B cell (primary cell): ENCODE measurements around the gene CCDC134. TPM values are rescaled to one million over a fixed set of nuclear protein-coding genes. Genes with fewer than 3 reads are reported as not detected.
A peak's percentile ranks its signal among the peaks of the same experiment; 100 is the strongest.

Experiments
- ATAC-seq: fragments of 200-7000 bp; cut with Tn5 transposase; one replicate; pipeline ENCODE4 v1.10.0; 2021; ENCODE audit warnings: low read depth, mild to moderate bottlenecking, moderate number of reproducible peaks, moderate library complexity
- CTCF ChIA-PET: fragments of 350-600 bp; sonication (Branson Sonifier 250); formaldehyde crosslinking; loops from one replicate; lab custom pipeline; 2021; ENCODE audit warnings: antibody characterized with exemption, inconsistent platforms; lab: Charles Lee
- POLR2A ChIA-PET: fragments of 350-600 bp; sonication (Branson Sonifier 250); formaldehyde crosslinking; loops from one replicate; lab custom pipeline; 2021; ENCODE audit warnings: antibody characterized with exemption; lab: Charles Lee
- DNase-seq: peaks from one replicate; pipeline ENCODE4 v3.0.0; 2013
- H2AFZ ChIP-seq: 2 replicates; pipeline ENCODE4 v1.6.1; 2012; ENCODE audit warnings: mild to moderate bottlenecking, low read depth, low read length; ENCODE audit not compliant: insufficient read depth, poor library complexity, severe bottlenecking
- H3K27ac ChIP-seq, 2 donors: 1 replicate in 1 of 2; 2 replicates in 1 of 2; pipeline ENCODE4 v1.5.1; 2012 to 2013; ENCODE audit warnings: low read length in 2 of 2, mild to moderate bottlenecking in 2 of 2, moderate library complexity in 1 of 2
- H3K27me3 ChIP-seq, 4 experiments: fragments of 200-600 bp in 1 of 4; sonication (generic) in 1 of 4; replicated peaks in 1 of 4; 1 replicate in 2 of 4; 2 replicates in 2 of 4; pipeline versions ENCODE4 v1.6.1 to v1.7.0; 2013 to 2016; ENCODE audit warnings: low read length in 3 of 4, mild to moderate bottlenecking in 2 of 4, mixed read lengths in 1 of 4, moderate library complexity in 1 of 4; ENCODE audit not compliant: insufficient read depth in 4 of 4, control insufficient read depth in 3 of 4; ENCODE audit errors: control extremely low read depth in 1 of 4
- H3K36me3 ChIP-seq, 2 experiments: replicated peaks in 1 of 2; 1 replicate in 1 of 2; 2 replicates in 1 of 2; pipeline versions ENCODE4 v1.6.1 to v1.7.1; 2013; ENCODE audit warnings: low read length in 1 of 2; ENCODE audit not compliant: insufficient read depth in 2 of 2, control insufficient read depth in 1 of 2; ENCODE audit errors: control extremely low read depth in 1 of 2, extremely low read depth in 1 of 2
- H3K4me1 ChIP-seq, 2 donors: fragments of 200-600 bp in 1 of 2; sonication (generic) in 1 of 2; 1 replicate in 1 of 2; 2 replicates in 1 of 2; pipeline versions ENCODE4 v1.5.1 to v1.6.1; 2013 to 2017; ENCODE audit warnings: low read length in 2 of 2; ENCODE audit not compliant: control insufficient read depth in 2 of 2, insufficient read depth in 2 of 2
- H3K4me2 ChIP-seq: replicated peaks from 2 replicates; pipeline ENCODE3; 2012; ENCODE audit warnings: mild to moderate bottlenecking, low read depth, low read length; ENCODE audit not compliant: poor library complexity, severe bottlenecking
- H3K4me3 ChIP-seq, 5 experiments: fragments of 200-600 bp in 1 of 5; sonication (generic) in 1 of 5; 1 replicate in 3 of 5; 2 replicates in 2 of 5; pipeline versions ENCODE4 v1.5.1 to v1.7.0; 2011 to 2016; ENCODE audit warnings: low read length in 4 of 5, mild to moderate bottlenecking in 4 of 5, low read depth in 2 of 5, control low read depth in 1 of 5, moderate library complexity in 1 of 5; ENCODE audit not compliant: insufficient read depth in 1 of 5; ENCODE audit errors: control extremely low read depth in 1 of 5, extremely low read depth in 1 of 5
- H3K79me2 ChIP-seq: fragments of 200-600 bp; sonication (generic); one replicate; pipeline ENCODE4 v1.6.0; 2016; ENCODE audit warnings: low read length; ENCODE audit not compliant: control insufficient read depth, insufficient read depth
- H3K9ac ChIP-seq: fragments of 200-600 bp; sonication (generic); 2 replicates; pipeline ENCODE4 v1.6.1; 2017; ENCODE audit warnings: mild to moderate bottlenecking, low read length, moderate library complexity
- H3K9me3 ChIP-seq, 3 donors: one replicate each; pipeline versions ENCODE4 v1.6.1 to v1.7.1; 2013; ENCODE audit warnings: low read length in 2 of 3; ENCODE audit not compliant: control insufficient read depth in 2 of 3, insufficient read depth in 1 of 3; ENCODE audit errors: control extremely low read depth in 1 of 3
- H4K20me1 ChIP-seq: 2 replicates; pipeline ENCODE4 v1.6.0; 2012; ENCODE audit warnings: mild to moderate bottlenecking, low read length; ENCODE audit not compliant: insufficient read depth, control insufficient read depth, poor library complexity, severe bottlenecking
- H3K27ac Mint-ChIP-seq: one replicate; pipeline ENCODE4 v1.8.0; 2021; ENCODE audit warnings: mixed read lengths
- H3K27me3 Mint-ChIP-seq: one replicate; pipeline ENCODE4 v1.8.0; 2021; ENCODE audit warnings: mixed read lengths
- H3K4me1 Mint-ChIP-seq: one replicate; pipeline ENCODE4 v1.8.0; 2021; ENCODE audit warnings: mixed read lengths
- H3K4me3 Mint-ChIP-seq: one replicate; pipeline ENCODE4 v1.8.0; 2021; ENCODE audit warnings: mixed read lengths
- H3K9me3 Mint-ChIP-seq: one replicate; pipeline ENCODE4 v1.8.0; 2022; ENCODE audit warnings: mixed read lengths; ENCODE audit not compliant: insufficient read depth
- EZH2 ChIP-seq: IDR thresholded peaks from 2 replicates; pipeline ENCODE4 v1.6.1; 2012; ENCODE audit warnings: borderline replicate concordance, low read depth, mild to moderate bottlenecking, moderate library complexity, low read length; ENCODE audit not compliant: insufficient read depth, poor library complexity, severe bottlenecking
- WGBS: methylation state at CpG from one replicate; pipeline ENCODE4 v1.1.5; 2013; ENCODE audit warnings: missing lambda C conversion rate; ENCODE audit not compliant: insufficient coverage; 5-methylcytosine and 5-hydroxymethylcytosine counted together
- intact Hi-C: fragments of 100-400 bp; cut with micrococcal nuclease; formaldehyde crosslinking; loops from one replicate; pipeline ENCODE4 v1.10.0; 2022
- polyA plus RNA-seq: library from polyadenylated mRNA; depleted of rRNA; stranded (reverse); fragments of >200 nt; gene quantifications from 2 replicates; pipeline ENCODE4 v1.2.3, GENCODE V29; 2012
- total RNA-seq, 2 donors: library from RNA; stranded (reverse); fragments of 120-200 nt in 1 of 2; gene quantifications; 1 replicate in 1 of 2; 2 replicates in 1 of 2; pipeline versions ENCODE4 v1.2.3 to v1.2.4, GENCODE V29; 2013 to 2022
- TF ChIP-seq, protein P1 (sequence below): fragments of 200-600 bp; IDR thresholded peaks from one replicate; pipeline ENCODE4 v1.8.0; 2022; ENCODE audit warnings: antibody characterized with exemption, mild to moderate bottlenecking

CCDC134 gene
- total and polyA plus RNA-seq, 2 donors (not counting 1 experiment from before 2014, with no cell fraction given): 4.4 to 18.1 TPM

DNA sequence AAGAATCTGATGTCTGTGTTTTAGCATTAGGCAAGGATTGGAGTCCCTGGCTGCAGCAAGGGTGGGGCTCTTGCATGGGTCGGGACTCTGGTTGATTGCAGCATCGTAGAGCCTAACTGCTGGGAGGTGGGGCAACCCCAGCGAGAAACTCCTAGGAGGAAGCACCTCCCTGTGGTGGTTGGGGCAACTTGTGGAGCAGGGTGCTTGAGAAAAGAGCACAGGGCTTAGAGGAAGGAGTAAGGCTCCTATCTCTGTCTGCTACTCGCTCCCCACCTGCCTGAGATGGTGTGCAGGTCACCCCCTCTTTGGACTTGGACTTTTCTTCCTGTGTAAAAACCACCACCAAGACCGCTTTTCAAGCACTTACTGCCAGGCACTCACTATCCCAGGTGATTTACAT is 48.0 kb downstream of the CCDC134 start:
- Histone ChIP-seq H3K27ac (peak overlapping the region in 1 of 2 donors; percentile 62), H3K4me2 (peak overlapping the region; percentile 53), H4K20me1 (peaks cover 61% of the 10 kb centered on the region), H3K27me3 (no peaks in the 10 kb centered on the region), H3K4me3 (no peak overlapping the region), H3K79me2 (peaks cover 98% of the 10 kb centered on the region), H3K9me3 (no peaks in the 10 kb centered on the region), H3K36me3 (peaks cover 0 to 12% of the 10 kb centered on the region in 2 experiments), H3K9ac (no peak overlapping the region), H3K4me1 (peaks cover 45 to 49% of the 10 kb centered on the region in 2 donors), H2AFZ (no peak overlapping the region)
- ATAC-seq: no peak
- ChIA-PET CTCF (interaction anchor here (1.4 kb wide), 1 partner anchor 8 kb away, joined by 10 read pairs; no protein-coding TSS in a partner anchor), POLR2A (interaction anchor here (0.7 kb wide), 1 partner anchor 13 kb away, joined by 3 read pairs; no protein-coding TSS in a partner anchor)
- DNase-seq: no peak
- Mint-ChIP-seq H3K4me3 (peak overlapping the region; percentile 35), H3K4me1 (peaks cover 66% of the 10 kb centered on the region), H3K9me3 (no peaks in the 10 kb centered on the region), H3K27me3 (no peaks in the 10 kb centered on the region), H3K27ac (peak overlapping the region; percentile 32)
- WGBS: 47% methylated on average over 2 of the region's 5 CpGs
- no peak for TF ChIP-seq EZH2
- TF ChIP-seq, protein P1, sequence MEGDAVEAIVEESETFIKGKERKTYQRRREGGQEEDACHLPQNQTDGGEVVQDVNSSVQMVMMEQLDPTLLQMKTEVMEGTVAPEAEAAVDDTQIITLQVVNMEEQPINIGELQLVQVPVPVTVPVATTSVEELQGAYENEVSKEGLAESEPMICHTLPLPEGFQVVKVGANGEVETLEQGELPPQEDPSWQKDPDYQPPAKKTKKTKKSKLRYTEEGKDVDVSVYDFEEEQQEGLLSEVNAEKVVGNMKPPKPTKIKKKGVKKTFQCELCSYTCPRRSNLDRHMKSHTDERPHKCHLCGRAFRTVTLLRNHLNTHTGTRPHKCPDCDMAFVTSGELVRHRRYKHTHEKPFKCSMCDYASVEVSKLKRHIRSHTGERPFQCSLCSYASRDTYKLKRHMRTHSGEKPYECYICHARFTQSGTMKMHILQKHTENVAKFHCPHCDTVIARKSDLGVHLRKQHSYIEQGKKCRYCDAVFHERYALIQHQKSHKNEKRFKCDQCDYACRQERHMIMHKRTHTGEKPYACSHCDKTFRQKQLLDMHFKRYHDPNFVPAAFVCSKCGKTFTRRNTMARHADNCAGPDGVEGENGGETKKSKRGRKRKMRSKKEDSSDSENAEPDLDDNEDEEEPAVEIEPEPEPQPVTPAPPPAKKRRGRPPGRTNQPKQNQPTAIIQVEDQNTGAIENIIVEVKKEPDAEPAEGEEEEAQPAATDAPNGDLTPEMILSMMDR: no peak
- intact Hi-C loops: no loop called here

GRCh38 chr22:41856469-41856868 is 56.0 kb downstream of the CCDC134 start:
- no peaks in the 10 kb centered on the region for H3K9me3 ChIP-seq
- Mint-ChIP-seq H3K4me3 (no peak overlapping the region), H3K4me1 (peaks cover 65% of the 10 kb centered on the region), H3K27ac (peak overlapping the region; percentile 78), H3K9me3 (no peaks in the 10 kb centered on the region), H3K27me3 (no peaks in the 10 kb centered on the region)
- CTCF ChIA-PET: interaction anchor here (0.9 to 3.8 kb wide), 12 partner anchors 9 to 158 kb away, joined by 3 to 21 read pairs (median 9); partner anchors contain the start of gene MEI1
- intact Hi-C loops: loop anchor here (2.0 kb wide), 1 partner anchor 14 kb away; no protein-coding TSS in a partner anchor
- H3K79me2 ChIP-seq: peaks cover 98% of the 10 kb centered on the region
- no peak overlapping the region for H3K4me2 ChIP-seq
- peak overlapping the region; percentile 6 to 63 for H3K27ac ChIP-seq
- no peak overlapping the region for H2AFZ ChIP-seq
- peaks cover 44 to 53% of the 10 kb centered on the region in 2 donors for H3K4me1 ChIP-seq
- ATAC-seq (no peak), DNase-seq (no peak)
- H4K20me1 ChIP-seq: peaks cover 17% of the 10 kb centered on the region
- TF ChIP-seq, protein P1: no peak
- TF ChIP-seq EZH2: no peak
- H3K4me3 ChIP-seq: no peak overlapping the region
- no peak overlapping the region for H3K9ac ChIP-seq
- POLR2A ChIA-PET: interaction anchor here (0.6 to 1.8 kb wide), 4 partner anchors 9 to 82 kb away, joined by 3 to 6 read pairs (median 4); no protein-coding TSS in a partner anchor
- peaks cover 0 to 2% of the 10 kb centered on the region in 2 experiments for H3K36me3 ChIP-seq
- H3K27me3 ChIP-seq: no peaks in the 10 kb centered on the region
- WGBS: 96% methylated on average over 2 of the region's 2 CpGs
